Activated CD8-positive, alpha-beta memory T cell treated with anti-CD3 and anti-CD28 coated beads, Interleukin-2, amount 50 U/mL, for 24 hours (primary cell): ENCODE measurements around the gene SALL3.
"Not testable (repeated sequence)": the region's sequence is repeated elsewhere in the genome, so short reads cannot be mapped to it uniquely, and the experiment has no call there.

ENCODE experiments used
- DNase-seq: peaks from one replicate; pipeline ENCODE4 v3.0.0-alpha.2; 2020; ENCODE audit errors: extremely low read depth

Gene SALL3

GRCh38 chr18:78979730-78980278 is at the start of gene SALL3:
Gene SALL3 (plus strand): TSS chr18:78979818. CDS start chr18:78980275, 457 bp downstream.
- no peak for DNase-seq

GRCh38 chr18:78932281-78932680 is 47.3 kb upstream of the SALL3 start:
- DNase-seq = no peak

GRCh38 chr18:78934003-78934402 is 45.6 kb upstream of the SALL3 start:
- no peak for DNase-seq

GRCh38 chr18:78934551-78935225 is 44.9 kb upstream of the SALL3 start:
- DNase-seq = no peak

- no peak for DNase-seq
Observed at GRCh38 chr18:78935406-78935805, 44.2 kb upstream of the SALL3 start.

GRCh38 chr18:78936251-78937005 is 43.2 kb upstream of the SALL3 start:
- DNase-seq = no peak

- DNase-seq = no peak
Observed at GRCh38 chr18:78937166-78937565, 42.5 kb upstream of the SALL3 start.

- DNase-seq = no peak
Observed at GRCh38 chr18:78939105-78939504, 40.5 kb upstream of the SALL3 start.

GRCh38 chr18:78939734-78940494 is 39.7 kb upstream of the SALL3 start:
- no peak for DNase-seq

GRCh38 chr18:78942236-78942635 is 37.4 kb upstream of the SALL3 start:
- DNase-seq = not testable (repeated sequence)

- DNase-seq = no peak
Observed at GRCh38 chr18:78945628-78946027, 34.0 kb upstream of the SALL3 start.

GRCh38 chr18:78947291-78947690 is 32.3 kb upstream of the SALL3 start:
- DNase-seq = no peak

- no peak for DNase-seq
Observed at GRCh38 chr18:78948221-78948620, 31.4 kb upstream of the SALL3 start.

- no peak for DNase-seq
Observed at GRCh38 chr18:78948707-78949106, 30.9 kb upstream of the SALL3 start.

- DNase-seq = no peak
Observed at GRCh38 chr18:78949216-78949615, 30.4 kb upstream of the SALL3 start.

- DNase-seq = no peak
Observed at GRCh38 chr18:78950386-78950785, 29.2 kb upstream of the SALL3 start.

GRCh38 chr18:78953566-78953965 is 26.1 kb upstream of the SALL3 start:
- DNase-seq = no peak

- no peak for DNase-seq
Observed at GRCh38 chr18:78955051-78955450, 24.6 kb upstream of the SALL3 start.

- DNase-seq = no peak
Observed at GRCh38 chr18:78957140-78957539, 22.5 kb upstream of the SALL3 start.

GRCh38 chr18:78960709-78961108 is 18.9 kb upstream of the SALL3 start:
- no peak for DNase-seq

- DNase-seq = no peak
Observed at GRCh38 chr18:78962098-78962497, 17.5 kb upstream of the SALL3 start.

- DNase-seq = not testable (repeated sequence)
Observed at GRCh38 chr18:78964727-78965126, 14.9 kb upstream of the SALL3 start.
